HUES64 (cell line): ENCODE results near the gene SLC6A17.

ENCODE experiments used
- H3K27ac ChIP-seq: 2 replicates; pipeline ENCODE4 v1.7.0; 2013; ENCODE audit warnings: low read depth, low read length, inconsistent platforms
- H3K27me3 ChIP-seq: 2 replicates; pipeline ENCODE4 v1.6.1; 2013; ENCODE audit warnings: mild to moderate bottlenecking, low read length; ENCODE audit not compliant: insufficient read depth
- H3K36me3 ChIP-seq: 2 replicates; pipeline ENCODE4 v1.6.1; 2013; ENCODE audit warnings: mild to moderate bottlenecking, low read length; ENCODE audit not compliant: insufficient read depth
- H3K4me1 ChIP-seq: 2 replicates; pipeline ENCODE4 v1.6.1; 2013; ENCODE audit warnings: mild to moderate bottlenecking, low read length, moderate library complexity; ENCODE audit not compliant: insufficient read depth
- H3K4me3 ChIP-seq: 2 replicates; pipeline ENCODE4 v1.5.1; 2013; ENCODE audit warnings: mild to moderate bottlenecking, low read length, moderate library complexity
- H3K9ac ChIP-seq: 2 replicates; pipeline ENCODE4 v1.6.1; 2013; ENCODE audit warnings: mild to moderate bottlenecking, low read depth, low read length
- H3K9me3 ChIP-seq: 2 replicates; pipeline ENCODE4 v1.6.1; 2013; ENCODE audit warnings: low read depth, low read length; ENCODE audit not compliant: insufficient read depth
- WGBS: fragments of 150-250, 120-280 bp; methylation state at CpG from one replicate; pipeline ENCODE4 v1.1.7; 2013; ENCODE audit warnings: missing lambda C conversion rate; 5-methylcytosine and 5-hydroxymethylcytosine counted together

SLC6A17 gene

GRCh38 chr1:110135666-110136065 is 14.6 kb upstream of the SLC6A17 start:
- Histone ChIP-seq H3K4me3 (no peak overlapping the region), H3K9me3 (no peaks in the 10 kb centered on the region), H3K4me1 (peaks cover 19% of the 10 kb centered on the region), H3K27ac (no peak overlapping the region), H3K27me3 (peaks cover 11% of the 10 kb centered on the region; the same call in 1 of the 2 replicates), H3K9ac (no peak overlapping the region), H3K36me3 (no peaks in the 10 kb centered on the region)
- 92% methylated on average over 10 of the region's 10 CpGs for WGBS

GRCh38 chr1:110136911-110137310 is 13.4 kb upstream of the SLC6A17 start:
- 15% methylated on average over 7 of the region's 7 CpGs for WGBS
- H3K27ac ChIP-seq: no peak overlapping the region
- no peaks in the 10 kb centered on the region for H3K36me3 ChIP-seq
- peaks cover 19% of the 10 kb centered on the region for H3K4me1 ChIP-seq
- H3K9ac ChIP-seq: no peak overlapping the region
- H3K4me3 ChIP-seq: peak overlapping the region; percentile 36; the same call in 1 of the 2 replicates
- no peaks in the 10 kb centered on the region for H3K9me3 ChIP-seq
- H3K27me3 ChIP-seq: 0 out of 2 replicates have a peak, but pooled peaks cover 5% of the 10 kb centered on the region

DNA sequence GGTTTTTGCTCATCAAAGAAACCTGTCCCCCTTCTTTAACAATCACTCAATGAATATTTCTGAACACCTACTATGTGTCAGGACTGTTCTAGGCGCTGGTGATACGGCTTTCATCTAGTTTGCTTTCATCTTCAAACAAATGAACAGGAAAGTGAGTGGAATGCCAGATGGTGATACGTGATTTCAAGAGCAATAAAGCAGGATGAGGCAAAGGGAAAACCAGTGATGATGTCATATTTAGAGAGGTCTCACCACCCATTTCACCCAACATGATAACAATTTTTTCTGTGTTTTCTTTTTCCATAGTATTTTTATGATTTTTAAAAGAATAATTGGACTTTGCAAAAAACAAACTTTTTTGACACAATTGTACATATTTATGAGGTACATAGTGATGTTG is 11.3 kb upstream of the SLC6A17 start:
- Histone ChIP-seq H3K4me3 (no peak overlapping the region), H3K27ac (no peak overlapping the region), H3K36me3 (no peaks in the 10 kb centered on the region), H3K9me3 (no peaks in the 10 kb centered on the region), H3K9ac (no peak overlapping the region), H3K4me1 (peaks cover 19% of the 10 kb centered on the region), H3K27me3 (peaks cover 13% of the 10 kb centered on the region)
- WGBS: 70% methylated on average over 3 of the region's 3 CpGs

DNA sequence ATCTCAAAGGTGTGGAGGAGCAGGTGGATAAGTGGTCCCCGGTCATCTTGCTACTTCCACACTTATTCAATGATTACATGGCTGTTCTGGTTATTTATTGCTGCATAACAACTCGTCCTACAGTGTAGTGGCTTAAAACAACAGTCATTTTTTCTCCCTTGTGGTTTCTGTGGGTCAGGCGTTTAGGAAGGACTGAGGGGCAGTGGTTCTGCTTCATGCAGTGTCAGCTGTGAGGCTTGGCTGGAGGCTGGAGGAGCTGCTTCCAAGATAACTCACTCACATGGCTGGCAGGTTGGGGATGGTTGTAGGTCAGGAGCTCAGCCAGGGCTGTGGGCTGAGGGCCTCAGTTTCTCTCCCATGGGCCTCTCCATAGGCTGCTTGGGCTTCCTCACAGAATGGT is 5.9 kb upstream of the SLC6A17 start:
- 87% methylated on average over 2 of the region's 3 CpGs for WGBS
- Histone ChIP-seq H3K4me1 (no peaks in the 10 kb centered on the region), H3K36me3 (no peaks in the 10 kb centered on the region), H3K4me3 (no peak overlapping the region), H3K9me3 (no peaks in the 10 kb centered on the region), H3K27me3 (peaks cover 62% of the 10 kb centered on the region), H3K9ac (no peak overlapping the region), H3K27ac (no peak overlapping the region)

DNA sequence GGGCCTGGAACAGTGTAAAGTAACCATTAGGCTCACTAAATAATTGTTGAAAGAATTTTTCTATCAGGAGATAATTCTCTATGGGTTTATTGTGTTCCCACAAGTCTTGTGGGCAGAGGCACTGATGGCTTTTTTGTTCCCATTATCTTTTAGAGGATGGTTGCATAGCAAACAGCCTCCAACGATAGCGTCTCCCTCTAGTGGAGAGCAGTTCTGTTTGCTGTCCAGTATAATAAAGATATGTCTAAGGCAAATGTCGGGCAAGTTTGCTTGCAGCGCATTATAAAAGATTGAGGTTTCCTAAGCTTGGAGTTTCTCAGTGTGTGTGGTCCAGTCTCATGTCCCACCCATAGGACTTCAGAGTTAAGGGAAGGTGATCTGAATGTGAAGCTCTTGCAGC is 1.3 kb upstream of the SLC6A17 start:
- H3K9me3 ChIP-seq: no peaks in the 10 kb centered on the region
- no peak overlapping the region for H3K27ac ChIP-seq
- 73% methylated on average over 4 of the region's 4 CpGs for WGBS
- peaks cover 100% of the 10 kb centered on the region for H3K27me3 ChIP-seq
- H3K4me3 ChIP-seq: no peak overlapping the region
- no peaks in the 10 kb centered on the region for H3K36me3 ChIP-seq
- no peaks in the 10 kb centered on the region for H3K4me1 ChIP-seq
- no peak overlapping the region for H3K9ac ChIP-seq

DNA sequence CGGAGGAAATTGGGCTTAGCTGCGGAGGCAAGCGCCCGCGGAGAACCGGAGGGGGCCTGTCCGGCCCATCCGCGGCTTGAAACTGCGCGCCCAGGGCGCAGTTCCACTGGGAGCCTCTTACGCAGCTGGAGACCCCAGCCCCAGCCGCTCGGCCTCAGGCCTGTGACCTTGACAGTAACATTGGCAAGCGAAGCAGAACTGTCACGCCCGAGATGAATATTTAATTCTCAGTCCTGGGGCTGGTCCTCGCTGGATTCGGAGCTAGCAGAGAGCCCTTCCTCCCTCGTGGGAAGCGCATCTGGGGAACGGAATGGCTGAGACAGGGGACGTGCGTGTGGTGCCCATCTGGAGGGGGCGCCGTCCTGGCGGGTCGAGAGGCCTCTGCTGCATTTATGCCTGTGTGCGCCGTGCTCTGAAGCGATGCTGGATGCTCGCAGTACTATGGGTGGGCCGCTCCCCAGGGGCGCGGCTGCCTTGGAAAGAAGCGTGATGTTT is 928 bp downstream of the SLC6A17 start:
- WGBS: 17% methylated on average over 37 of the region's 37 CpGs
- no peaks in the 10 kb centered on the region for H3K4me1 ChIP-seq
- H3K9me3 ChIP-seq: no peaks in the 10 kb centered on the region
- no peaks in the 10 kb centered on the region for H3K36me3 ChIP-seq
- H3K4me3 ChIP-seq: peak overlapping the region; percentile 48
- H3K9ac ChIP-seq: no peak overlapping the region; the same call in 1 of the 2 replicates
- no peak overlapping the region for H3K27ac ChIP-seq
- H3K27me3 ChIP-seq: peaks cover 99% of the 10 kb centered on the region

DNA sequence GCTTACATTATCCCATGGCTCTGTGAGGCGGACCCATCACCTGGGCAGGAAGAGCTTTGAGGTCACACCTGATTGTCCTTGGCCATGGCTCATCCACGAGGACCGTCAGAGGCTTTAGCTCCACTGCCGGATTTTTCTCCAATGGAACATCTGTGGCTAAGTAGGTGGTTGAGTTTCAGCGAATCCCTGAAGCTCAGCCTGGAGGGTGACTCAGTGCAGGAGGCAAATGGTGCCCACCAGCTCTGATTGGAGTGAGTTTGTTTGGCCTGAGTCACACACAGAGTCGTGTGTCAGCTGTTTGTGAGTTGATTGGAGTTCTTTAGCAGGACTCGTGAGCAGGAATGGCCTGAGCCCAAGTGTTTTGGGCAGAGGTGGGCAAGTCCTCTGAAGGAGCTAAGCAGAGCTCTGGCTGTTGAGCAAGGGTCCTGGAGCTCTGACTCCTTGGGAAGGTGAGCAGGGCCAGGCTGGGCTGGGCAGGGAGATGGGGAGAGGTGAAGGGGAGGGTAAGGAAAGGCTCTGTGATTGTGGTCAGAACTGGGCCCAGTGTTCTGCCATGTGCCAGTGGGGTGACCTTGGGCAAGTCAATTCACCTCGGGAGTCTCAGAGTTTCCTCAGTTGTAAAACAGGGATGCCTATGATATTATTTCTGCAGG is 2.0 kb downstream of the SLC6A17 start:
- Histone ChIP-seq H3K36me3 (no peaks in the 10 kb centered on the region), H3K4me3 (no peak overlapping the region), H3K4me1 (no peaks in the 10 kb centered on the region), H3K27ac (no peak overlapping the region), H3K27me3 (peaks cover 90% of the 10 kb centered on the region), H3K9me3 (no peaks in the 10 kb centered on the region), H3K9ac (no peak overlapping the region)
- 70% methylated on average over 8 of the region's 8 CpGs for WGBS

DNA sequence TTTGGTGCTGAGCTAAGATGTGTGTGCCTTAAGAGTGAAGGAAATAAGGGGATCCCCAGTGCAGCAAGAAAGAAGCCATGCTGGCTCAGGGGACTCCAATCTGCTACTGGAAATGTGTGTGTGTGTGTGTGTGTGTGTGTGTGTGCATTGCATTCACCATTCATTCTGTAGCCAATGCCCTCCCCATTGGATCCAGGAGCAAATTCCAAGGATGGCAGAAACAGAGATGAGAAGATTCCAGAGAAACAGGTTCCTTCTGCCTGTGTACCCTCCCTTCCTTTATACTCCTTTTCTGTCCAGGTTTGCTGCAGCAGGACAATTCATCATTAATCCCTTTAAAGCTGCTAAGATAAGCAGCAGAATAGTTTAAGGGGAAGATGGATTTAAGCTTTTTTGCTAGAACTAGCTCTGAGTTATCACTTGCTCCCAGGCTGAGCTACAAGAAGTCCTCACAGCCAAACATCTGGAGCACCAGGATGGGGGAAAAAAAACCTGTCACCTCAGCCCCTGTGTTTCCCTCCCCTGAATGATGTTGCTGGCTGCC is 3.2 kb downstream of the SLC6A17 start:
- Histone ChIP-seq H3K36me3 (no peaks in the 10 kb centered on the region), H3K9ac (no peak overlapping the region), H3K4me3 (no peak overlapping the region), H3K4me1 (no peaks in the 10 kb centered on the region), H3K9me3 (no peaks in the 10 kb centered on the region), H3K27ac (no peak overlapping the region), H3K27me3 (peaks cover 78% of the 10 kb centered on the region)

- Histone ChIP-seq H3K27me3 (peaks cover 53% of the 10 kb centered on the region), H3K27ac (no peak overlapping the region), H3K9me3 (no peaks in the 10 kb centered on the region), H3K4me1 (no peaks in the 10 kb centered on the region), H3K4me3 (no peak overlapping the region), H3K36me3 (no peaks in the 10 kb centered on the region), H3K9ac (no peak overlapping the region)
- 23% methylated on average over 7 of the region's 7 CpGs for whole genome bisulfite sequencing
Measured at GRCh38 chr1:110155878-110156522, 5.7 kb downstream of the SLC6A17 start.

DNA sequence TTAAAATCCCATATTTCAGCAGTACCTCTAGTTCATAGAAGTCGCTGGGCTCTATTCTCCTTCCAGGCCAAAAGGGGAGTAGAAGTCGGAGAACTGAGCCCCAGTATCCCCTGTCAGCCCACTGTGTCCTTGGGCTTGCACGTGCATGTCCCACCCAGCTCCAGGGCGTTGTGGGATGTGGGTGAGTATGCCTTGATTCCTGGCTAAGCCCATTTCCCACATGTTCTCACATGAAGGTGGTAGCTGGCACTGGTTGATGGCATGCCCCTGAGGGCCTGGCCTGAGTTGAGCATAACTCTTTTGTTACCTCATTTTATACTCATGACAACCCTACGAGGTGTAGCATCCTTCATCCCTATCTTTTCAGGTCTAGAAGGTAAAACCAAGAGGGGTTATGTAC is 8.0 kb downstream of the SLC6A17 start:
- Histone ChIP-seq H3K9ac (no peak overlapping the region), H3K27me3 (peaks cover 30% of the 10 kb centered on the region), H3K4me1 (no peaks in the 10 kb centered on the region), H3K9me3 (no peaks in the 10 kb centered on the region), H3K4me3 (no peak overlapping the region), H3K36me3 (no peaks in the 10 kb centered on the region), H3K27ac (no peak overlapping the region)
- 90% methylated on average over 5 of the region's 5 CpGs for WGBS

- Histone ChIP-seq H3K4me3 (no peak overlapping the region), H3K9ac (no peak overlapping the region), H3K27ac (no peak overlapping the region), H3K36me3 (no peaks in the 10 kb centered on the region), H3K4me1 (no peaks in the 10 kb centered on the region), H3K27me3 (peaks cover 21% of the 10 kb centered on the region), H3K9me3 (no peaks in the 10 kb centered on the region)
- WGBS: 77% methylated on average over 2 of the region's 2 CpGs
Measured at GRCh38 chr1:110159168-110159567, 8.9 kb downstream of the SLC6A17 start.
